ENCODE measurements around the gene CDH4. TPM values are rescaled to one million over a fixed set of nuclear protein-coding genes. Genes with fewer than 3 reads are reported as not detected.

Gene CDH4
- total RNA-seq, 6 donors from 2014 or later, result 0.20 to 1.0 (median 0.40) TPM; not detected in 1

- DNase-seq (no peak), ATAC-seq (ENCODE audit: low FRiP score in 2 of 2) (no peak)
- Histone ChIP-seq H3K27ac (no peak overlapping the region), H3K27me3 (no peaks in the 10 kb centered on the region), H3K9me3 (peaks cover 0 to 11% (median 2%) of the 10 kb centered on the region in 4 donors), H3K4me1 (no peaks in the 10 kb centered on the region), H3K4me3 (no peak overlapping the region), H3K36me3 (no peaks in the 10 kb centered on the region)
- 50 to 65% methylated on average over 7 of the region's 7 CpGs for WGBS, 2 donors
- TF ChIP-seq POLR2AphosphoS5 (IDR thresholded peaks at IDR 0.05) (no peak), CTCF (IDR thresholded peaks at IDR 0.05) (no peak), EP300 (IDR thresholded peaks at IDR 0.05) (no peak), POLR2A (IDR thresholded peaks at IDR 0.05) (no peak)
Measured at GRCh38 chr20:61604549-61604948, 352.5 kb downstream of the CDH4 start.

- H3K27me3 ChIP-seq, result no peaks in the 10 kb centered on the region
- no peaks in the 10 kb centered on the region for H3K4me1 ChIP-seq
- no peak for ATAC-seq (ENCODE audit: low FRiP score in 2 of 2)
- H3K27ac ChIP-seq, result no peak overlapping the region
- no peak for DNase-seq
- no peaks in the 10 kb centered on the region for H3K36me3 ChIP-seq
- H3K4me3 ChIP-seq, result no peak overlapping the region
- H3K9me3 ChIP-seq, result peaks cover 0 to 11% (median 2%) of the 10 kb centered on the region in 4 donors
- TF ChIP-seq EP300 (IDR thresholded peaks at IDR 0.05) (no peak), POLR2A (IDR thresholded peaks at IDR 0.05) (no peak), CTCF (IDR thresholded peaks at IDR 0.05) (no peak), POLR2AphosphoS5 (IDR thresholded peaks at IDR 0.05) (no peak)
Measured at GRCh38 chr20:61605283-61605682, 353.2 kb downstream of the CDH4 start.

GRCh38 chr20:61605862-61606557, 353.9 kb downstream of the CDH4 start:
- no peak overlapping the region for H3K4me3 ChIP-seq
- no peaks in the 10 kb centered on the region for H3K4me1 ChIP-seq
- no peak overlapping the region for H3K27ac ChIP-seq
- peaks cover 0 to 11% (median 2%) of the 10 kb centered on the region in 4 donors for H3K9me3 ChIP-seq
- TF ChIP-seq EP300 (IDR thresholded peaks at IDR 0.05) (no peak), POLR2AphosphoS5 (IDR thresholded peaks at IDR 0.05) (no peak), CTCF (IDR thresholded peaks at IDR 0.05) (no peak), POLR2A (IDR thresholded peaks at IDR 0.05) (no peak)
- no peaks in the 10 kb centered on the region for H3K27me3 ChIP-seq
- H3K36me3 ChIP-seq, result no peaks in the 10 kb centered on the region
- 84 to 87% methylated on average over 10 to 12 of the region's 12 CpGs for WGBS, 2 donors
- ATAC-seq (ENCODE audit: low FRiP score in 2 of 2) (peak in 1 of 2 donors; percentile 15), DNase-seq (peak in 1 of 2 donors; percentile 19)

- H3K27ac ChIP-seq, result no peak overlapping the region
- no peaks in the 10 kb centered on the region for H3K4me1 ChIP-seq
- H3K27me3 ChIP-seq, result no peaks in the 10 kb centered on the region
- peaks cover 0 to 6% (median 2%) of the 10 kb centered on the region in 4 donors for H3K9me3 ChIP-seq
- TF ChIP-seq EP300 (IDR thresholded peaks at IDR 0.05) (no peak), POLR2AphosphoS5 (IDR thresholded peaks at IDR 0.05) (no peak), CTCF (IDR thresholded peaks at IDR 0.05) (no peak), POLR2A (IDR thresholded peaks at IDR 0.05) (no peak)
- DNase-seq (no peak), ATAC-seq (ENCODE audit: low FRiP score in 2 of 2) (peak in 1 of 2 donors; percentile 14)
- 65 to 66% methylated on average over 20 to 21 of the region's 21 CpGs for WGBS, 2 donors
- no peak overlapping the region for H3K4me3 ChIP-seq
- no peaks in the 10 kb centered on the region for H3K36me3 ChIP-seq
Measured at GRCh38 chr20:61608275-61609085, 356.4 kb downstream of the CDH4 start.

Data from upper lobe of left lung (tissue), 6 donors.